Neural cell (in vitro differentiated cells): Measurements from ENCODE around the gene LCNL1. TPM values are rescaled to one million over a fixed set of nuclear protein-coding genes. Genes with fewer than 3 reads are reported as not detected.

Experiments used
- H2AFZ ChIP-seq: fragments of 200-600, 300-800 bp; sonication (generic), shearing (Covaris generic); 2 replicates; pipeline ENCODE4 v1.6.0; 2014; ENCODE audit warnings: low read depth, mild to moderate bottlenecking, antibody characterized with exemption, low read length, moderate library complexity
- H3F3A ChIP-seq: fragments of 200-600 bp; shearing (Covaris generic); 2 replicates; pipeline ENCODE4 v1.6.1; 2016; ENCODE audit warnings: mild to moderate bottlenecking, moderate library complexity, mixed read lengths, antibody characterized with exemption, low read length; ENCODE audit not compliant: insufficient read depth, poor library complexity, severe bottlenecking
- H3K27ac ChIP-seq: fragments of 200-600, 300-800 bp; sonication (generic), shearing (Covaris generic); 2 replicates; pipeline ENCODE4 v1.5.1; 2014; ENCODE audit warnings: mild to moderate bottlenecking, low read length, moderate library complexity
- H3K27me3 ChIP-seq: fragments of 300-800, 200-600 bp; sonication (generic), shearing (Covaris generic); 2 replicates; pipeline ENCODE4 v1.6.0; 2014; ENCODE audit warnings: mild to moderate bottlenecking, low read depth, low read length, moderate library complexity; ENCODE audit not compliant: insufficient read depth
- H3K36me3 ChIP-seq: fragments of 300-800, 200-600 bp; sonication (generic), shearing (Covaris generic); 2 replicates; pipeline ENCODE4 v1.5.1; 2014; ENCODE audit warnings: mild to moderate bottlenecking, antibody characterized with exemption, low read length, moderate library complexity; ENCODE audit not compliant: insufficient read depth
- H3K4me2 ChIP-seq: fragments of 300-800, 200-600 bp; sonication (generic), shearing (Covaris generic); 2 replicates; pipeline ENCODE4 v1.6.0; 2014; ENCODE audit warnings: mild to moderate bottlenecking, low read length
- H3K4me3 ChIP-seq: fragments of 300-800, 200-600 bp; sonication (generic), shearing (Covaris generic); 2 replicates; pipeline ENCODE4 v1.5.1; 2014; ENCODE audit warnings: mild to moderate bottlenecking, low read length, moderate library complexity
- H3K79me2 ChIP-seq: fragments of 200-600 bp; shearing (Covaris generic); replicated peaks from 2 replicates; pipeline ENCODE4 v1.6.0; 2014; ENCODE audit warnings: mild to moderate bottlenecking, low read length, moderate library complexity; ENCODE audit not compliant: insufficient read depth
- H3K9ac ChIP-seq: fragments of 300-800, 200-600 bp; sonication (generic), shearing (Covaris generic); 2 replicates; pipeline ENCODE4 v1.6.1; 2016; ENCODE audit warnings: mild to moderate bottlenecking, low read length, mixed read lengths
- H3K9me2 ChIP-seq: fragments of 200-600 bp; shearing (Covaris generic); 2 replicates; pipeline ENCODE4 v1.6.1; 2016; ENCODE audit warnings: mild to moderate bottlenecking, low read length, mixed read lengths; ENCODE audit not compliant: insufficient read depth
- H3K9me3 ChIP-seq: fragments of 200-600, 300-800 bp; sonication (generic), shearing (Covaris generic); 2 replicates; pipeline ENCODE4 v1.6.1; 2016; ENCODE audit warnings: mild to moderate bottlenecking, mixed run types, low read length, moderate library complexity, mixed read lengths
- H4K20me1 ChIP-seq: fragments of 200-600 bp; shearing (Covaris generic); 2 replicates; pipeline ENCODE4 v1.6.1; 2016; ENCODE audit warnings: mild to moderate bottlenecking, mixed run types; ENCODE audit not compliant: insufficient read depth
- EP300 ChIP-seq: fragments of 450-650 bp; conservative IDR thresholded peaks from 2 replicates; pipeline ENCODE4 v1.6.1; 2014; ENCODE audit warnings: antibody characterized with exemption, mild to moderate bottlenecking, moderate library complexity; ENCODE audit not compliant: poor library complexity, severe bottlenecking
- EZH2 ChIP-seq: fragments of 200-600, 300-800 bp; shearing (Covaris generic), sonication (generic); IDR thresholded peaks from 2 replicates; pipeline ENCODE4 v1.6.1; 2014; ENCODE audit warnings: antibody characterized with exemption, low read length, borderline replicate concordance, mild to moderate bottlenecking; ENCODE audit not compliant: insufficient read depth, poor library complexity, severe bottlenecking
- MXI1 ChIP-seq: fragments of 450-650 bp; conservative IDR thresholded peaks from 2 replicates; pipeline ENCODE4 v1.6.1; 2014; ENCODE audit warnings: antibody characterized with exemption, mild to moderate bottlenecking; ENCODE audit not compliant: poor library complexity, severe bottlenecking
- POLR2AphosphoS5 ChIP-seq: IDR thresholded peaks from 2 replicates; pipeline ENCODE4 v1.6.1; 2012
- RAD21 ChIP-seq: fragments of 450-650 bp; conservative IDR thresholded peaks from 2 replicates; pipeline ENCODE4 v1.6.1; 2014; ENCODE audit warnings: antibody characterized with exemption, mild to moderate bottlenecking, moderate library complexity
- SMC3 ChIP-seq: fragments of 450-650 bp; conservative IDR thresholded peaks from 2 replicates; pipeline ENCODE4 v1.6.1; 2014; ENCODE audit warnings: antibody characterized with exemption, mild to moderate bottlenecking, moderate library complexity; ENCODE audit not compliant: poor library complexity
- TAF1 ChIP-seq: IDR thresholded peaks from 2 replicates; pipeline ENCODE4 v1.6.1; 2012; ENCODE audit warnings: low read depth
- polyA plus RNA-seq: library from polyadenylated mRNA; depleted of rRNA; stranded (reverse); fragments of >200 nt; gene quantifications from 2 replicates; pipeline ENCODE4 v1.2.3, GENCODE V29; 2014
- TF ChIP-seq, protein P1 (sequence below): IDR thresholded peaks from 2 replicates; pipeline ENCODE4 v1.6.1; 2012; ENCODE audit warnings: borderline replicate concordance
- TF ChIP-seq, protein P2 (sequence below): fragments of 450-650 bp; IDR thresholded peaks from 2 replicates; pipeline ENCODE4 v1.5.1; 2014; ENCODE audit warnings: antibody characterized with exemption, mild to moderate bottlenecking, moderate library complexity; ENCODE audit not compliant: poor library complexity, severe bottlenecking

Gene LCNL1
- polyA plus RNA-seq, 1 donor from 2014 or later: not detected

GRCh38 chr9:137034039-137034708 lies 51.4 kb downstream of the LCNL1 start:
- H3K4me2 ChIP-seq: no peak overlapping the region

DNA sequence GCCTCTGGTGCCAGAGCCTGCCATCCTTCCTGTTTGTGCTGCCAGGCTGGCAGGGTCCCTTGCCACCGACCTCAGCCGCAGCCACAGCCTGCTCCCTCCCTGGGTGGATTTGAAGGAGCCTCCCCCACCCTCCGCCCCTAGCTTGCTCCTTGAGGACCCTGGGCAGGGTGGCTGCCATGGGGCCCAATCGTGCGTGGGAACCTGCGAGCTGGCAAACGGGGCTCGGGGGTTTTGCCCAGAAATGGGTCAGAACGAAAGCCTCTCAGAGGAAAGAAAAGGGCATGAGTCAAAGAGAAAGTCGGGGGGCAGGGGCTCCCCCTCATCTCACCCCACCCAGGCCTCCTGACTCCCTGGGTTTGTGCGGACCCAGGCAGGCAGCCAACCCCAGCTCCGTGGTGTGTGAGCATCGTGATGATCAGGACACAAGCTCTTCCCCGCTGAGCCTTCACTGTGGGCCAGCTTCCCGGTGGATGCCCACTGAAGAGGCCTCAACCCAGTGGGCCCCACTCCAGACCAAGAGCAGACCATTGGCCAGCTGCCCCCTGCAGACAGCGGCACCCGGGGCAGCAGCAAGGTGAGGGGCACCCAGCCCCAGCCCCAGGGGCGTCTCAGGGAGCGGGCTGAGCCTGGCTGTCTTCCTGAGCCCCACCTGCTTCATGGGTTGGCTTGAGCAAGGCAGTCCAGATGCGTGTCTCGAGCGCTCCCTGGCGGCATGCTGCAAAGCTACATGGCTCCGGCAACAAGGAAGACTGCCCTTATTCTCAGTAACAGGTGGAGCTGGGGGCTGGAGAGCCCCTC lies 52.1 kb downstream of the LCNL1 start:
- no peaks in the 10 kb centered on the region for H3K79me2 ChIP-seq
- H3K9me2 ChIP-seq: no peaks in the 10 kb centered on the region
- H3K4me2 ChIP-seq: no peak overlapping the region
- no peak overlapping the region for H3K9ac ChIP-seq
- H3K4me3 ChIP-seq: no peak overlapping the region
- no peaks in the 10 kb centered on the region for H3K36me3 ChIP-seq
- H3K27ac ChIP-seq: no peak overlapping the region
- no peaks in the 10 kb centered on the region for H3K9me3 ChIP-seq
- no peak overlapping the region for H2AFZ ChIP-seq
- no peaks in the 10 kb centered on the region for H3F3A ChIP-seq
- H4K20me1 ChIP-seq: no peaks in the 10 kb centered on the region
- no peaks in the 10 kb centered on the region for H3K27me3 ChIP-seq
- TF ChIP-seq SMC3: peak; percentile 79
- peak; percentile 75 for TF ChIP-seq RAD21
- TF ChIP-seq, protein P1, sequence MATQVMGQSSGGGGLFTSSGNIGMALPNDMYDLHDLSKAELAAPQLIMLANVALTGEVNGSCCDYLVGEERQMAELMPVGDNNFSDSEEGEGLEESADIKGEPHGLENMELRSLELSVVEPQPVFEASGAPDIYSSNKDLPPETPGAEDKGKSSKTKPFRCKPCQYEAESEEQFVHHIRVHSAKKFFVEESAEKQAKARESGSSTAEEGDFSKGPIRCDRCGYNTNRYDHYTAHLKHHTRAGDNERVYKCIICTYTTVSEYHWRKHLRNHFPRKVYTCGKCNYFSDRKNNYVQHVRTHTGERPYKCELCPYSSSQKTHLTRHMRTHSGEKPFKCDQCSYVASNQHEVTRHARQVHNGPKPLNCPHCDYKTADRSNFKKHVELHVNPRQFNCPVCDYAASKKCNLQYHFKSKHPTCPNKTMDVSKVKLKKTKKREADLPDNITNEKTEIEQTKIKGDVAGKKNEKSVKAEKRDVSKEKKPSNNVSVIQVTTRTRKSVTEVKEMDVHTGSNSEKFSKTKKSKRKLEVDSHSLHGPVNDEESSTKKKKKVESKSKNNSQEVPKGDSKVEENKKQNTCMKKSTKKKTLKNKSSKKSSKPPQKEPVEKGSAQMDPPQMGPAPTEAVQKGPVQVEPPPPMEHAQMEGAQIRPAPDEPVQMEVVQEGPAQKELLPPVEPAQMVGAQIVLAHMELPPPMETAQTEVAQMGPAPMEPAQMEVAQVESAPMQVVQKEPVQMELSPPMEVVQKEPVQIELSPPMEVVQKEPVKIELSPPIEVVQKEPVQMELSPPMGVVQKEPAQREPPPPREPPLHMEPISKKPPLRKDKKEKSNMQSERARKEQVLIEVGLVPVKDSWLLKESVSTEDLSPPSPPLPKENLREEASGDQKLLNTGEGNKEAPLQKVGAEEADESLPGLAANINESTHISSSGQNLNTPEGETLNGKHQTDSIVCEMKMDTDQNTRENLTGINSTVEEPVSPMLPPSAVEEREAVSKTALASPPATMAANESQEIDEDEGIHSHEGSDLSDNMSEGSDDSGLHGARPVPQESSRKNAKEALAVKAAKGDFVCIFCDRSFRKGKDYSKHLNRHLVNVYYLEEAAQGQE: no peak
- TF ChIP-seq, protein P2, sequence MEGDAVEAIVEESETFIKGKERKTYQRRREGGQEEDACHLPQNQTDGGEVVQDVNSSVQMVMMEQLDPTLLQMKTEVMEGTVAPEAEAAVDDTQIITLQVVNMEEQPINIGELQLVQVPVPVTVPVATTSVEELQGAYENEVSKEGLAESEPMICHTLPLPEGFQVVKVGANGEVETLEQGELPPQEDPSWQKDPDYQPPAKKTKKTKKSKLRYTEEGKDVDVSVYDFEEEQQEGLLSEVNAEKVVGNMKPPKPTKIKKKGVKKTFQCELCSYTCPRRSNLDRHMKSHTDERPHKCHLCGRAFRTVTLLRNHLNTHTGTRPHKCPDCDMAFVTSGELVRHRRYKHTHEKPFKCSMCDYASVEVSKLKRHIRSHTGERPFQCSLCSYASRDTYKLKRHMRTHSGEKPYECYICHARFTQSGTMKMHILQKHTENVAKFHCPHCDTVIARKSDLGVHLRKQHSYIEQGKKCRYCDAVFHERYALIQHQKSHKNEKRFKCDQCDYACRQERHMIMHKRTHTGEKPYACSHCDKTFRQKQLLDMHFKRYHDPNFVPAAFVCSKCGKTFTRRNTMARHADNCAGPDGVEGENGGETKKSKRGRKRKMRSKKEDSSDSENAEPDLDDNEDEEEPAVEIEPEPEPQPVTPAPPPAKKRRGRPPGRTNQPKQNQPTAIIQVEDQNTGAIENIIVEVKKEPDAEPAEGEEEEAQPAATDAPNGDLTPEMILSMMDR: peak; percentile 91

More at GRCh38 chr9:137034039-137034708, 51.4 kb downstream of the LCNL1 start:
- H3K27me3 ChIP-seq: no peaks in the 10 kb centered on the region
- no peaks in the 10 kb centered on the region for H3F3A ChIP-seq
- no peaks in the 10 kb centered on the region for H3K9me3 ChIP-seq
- no peak overlapping the region for H3K27ac ChIP-seq
- no peaks in the 10 kb centered on the region for H3K36me3 ChIP-seq
- no peak overlapping the region for H3K9ac ChIP-seq
- no peaks in the 10 kb centered on the region for H4K20me1 ChIP-seq
- no peak overlapping the region for H3K4me3 ChIP-seq
- no peaks in the 10 kb centered on the region for H3K9me2 ChIP-seq
- no peak overlapping the region for H2AFZ ChIP-seq
- H3K79me2 ChIP-seq: no peaks in the 10 kb centered on the region
- TF ChIP-seq SMC3 (no peak), RAD21 (no peak), TAF1 (no peak), EP300 (no peak), MXI1 (no peak), POLR2AphosphoS5 (no peak), EZH2 (no peak)
- TF ChIP-seq, protein P1: no peak
- TF ChIP-seq, protein P2: no peak
